HG02571 (cell line): Measurements from ENCODE around the gene FGF10.

ENCODE experiments used
- ATAC-seq: cut with Tn5 transposase; IDR thresholded peaks from one replicate; pipeline ENCODE4 v1.9.1; 2021; ENCODE audit warnings: mild to moderate bottlenecking, moderate library complexity; ENCODE audit not compliant: unreplicated experiment

The FGF10 gene

DNA sequence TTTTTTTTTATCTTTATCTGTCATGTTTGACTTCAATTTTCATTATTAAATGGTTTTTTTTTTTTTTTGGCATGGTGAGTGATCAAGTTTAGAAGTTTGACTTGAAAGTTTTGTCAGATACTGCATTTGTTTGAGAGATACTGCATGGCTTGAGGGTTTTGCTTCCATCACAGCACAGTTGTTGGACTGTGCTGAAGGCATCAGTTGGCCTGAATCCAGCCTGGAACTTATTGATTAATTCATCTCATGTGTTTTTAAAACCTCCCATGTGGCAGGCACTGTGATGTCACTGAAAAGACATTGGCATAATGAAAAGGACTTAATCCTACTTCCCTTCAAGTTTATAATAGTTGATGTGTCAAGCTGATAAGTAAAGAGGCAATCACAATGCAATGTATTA lies 128.4 kb downstream of the FGF10 start:
- no peak for ATAC-seq

DNA sequence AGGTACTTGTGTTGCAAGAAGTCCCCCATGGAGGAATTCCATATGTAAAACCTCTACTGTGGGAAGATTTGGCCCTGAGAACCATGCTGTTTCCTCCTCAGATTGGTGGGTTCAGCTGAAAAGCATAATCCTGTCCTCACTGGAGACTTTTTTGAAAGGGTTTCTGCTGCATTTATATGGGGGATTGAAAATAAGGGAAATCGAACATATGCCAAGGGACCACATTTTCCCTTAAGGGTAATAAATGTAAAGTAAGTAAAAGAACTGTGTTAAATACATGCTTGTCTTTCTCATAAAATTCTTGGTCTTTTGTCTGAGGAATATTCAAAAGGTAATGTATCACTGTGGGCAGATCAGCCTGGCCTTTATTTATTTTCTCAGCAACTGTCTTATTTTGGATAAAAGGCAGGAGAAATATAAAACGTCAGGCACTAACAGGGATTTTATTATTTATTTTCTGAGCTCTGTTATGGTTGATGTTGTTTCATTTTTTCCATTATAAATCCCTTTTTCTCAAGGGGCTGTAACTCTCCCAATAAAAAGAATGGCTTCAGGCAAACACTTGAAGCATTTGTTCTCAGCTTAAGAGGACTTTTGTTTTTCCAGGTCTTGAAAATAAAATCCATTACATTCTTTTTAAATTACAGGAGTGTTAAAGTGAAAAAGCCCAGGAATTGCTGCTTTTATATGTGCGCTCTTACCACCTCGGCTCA lies 131.4 kb downstream of the FGF10 start:
- ATAC-seq: no peak

DNA sequence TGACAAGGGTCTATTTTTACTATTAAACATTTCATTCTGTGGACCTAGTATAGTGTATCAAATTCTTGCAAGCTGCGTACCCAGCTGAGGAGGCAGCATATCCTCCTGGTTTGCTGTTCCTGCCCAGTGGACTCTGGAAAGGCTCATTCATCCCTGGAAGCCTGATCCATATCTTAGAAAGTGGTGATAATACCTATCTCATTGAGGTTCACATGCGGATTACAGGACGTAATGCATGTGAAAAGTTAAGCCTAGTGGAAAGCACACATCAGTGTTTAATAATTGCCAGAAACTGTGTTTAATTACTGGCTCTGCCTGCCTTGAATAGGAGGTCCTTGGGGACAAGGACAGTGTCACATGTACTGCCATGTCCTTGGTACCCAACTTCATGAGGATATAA lies 132.0 kb downstream of the FGF10 start:
- ATAC-seq: no peak
